Spleen (tissue), 7 donors: ENCODE data around the gene EBF4.

Source experiments
- POLR2A ChIP-seq, 3 donors: fragments of 450-650 bp; IDR thresholded peaks; one replicate each; pipeline ENCODE4 v1.5.1; 2017; ENCODE audit warnings: antibody characterized with exemption in 3 of 3, mild to moderate bottlenecking in 1 of 3
- POLR2AphosphoS5 ChIP-seq, 3 donors: sonication (generic); formaldehyde crosslinking; IDR thresholded peaks; one replicate each; pipeline ENCODE4 v1.5.1; 2017; ENCODE audit warnings: antibody characterized with exemption in 3 of 3
- TF ChIP-seq, protein P1 (sequence below), 11 experiments: fragments of 200-600 bp in 7 of 11; fragments of 450-650 bp in 4 of 11; sonication (generic) in 4 of 11; IDR thresholded peaks in 8 of 11; conservative IDR thresholded peaks in 3 of 11; 1 replicate in 7 of 11; 2 replicates in 4 of 11; pipeline versions ENCODE4 v1.4.0 to v1.8.0; 2016 to 2021; ENCODE audit warnings: antibody characterized with exemption in 11 of 11, inconsistent platforms in 4 of 11, mild to moderate bottlenecking in 1 of 11
- donor health status: DM: no; HTN: no; CAD: no; lungs with moderate emphysema.
- donor health status: DM: no; HTN: no; CAD: no.
- donor health status: DM: no; HTN: no; CAD: no.

DNA sequence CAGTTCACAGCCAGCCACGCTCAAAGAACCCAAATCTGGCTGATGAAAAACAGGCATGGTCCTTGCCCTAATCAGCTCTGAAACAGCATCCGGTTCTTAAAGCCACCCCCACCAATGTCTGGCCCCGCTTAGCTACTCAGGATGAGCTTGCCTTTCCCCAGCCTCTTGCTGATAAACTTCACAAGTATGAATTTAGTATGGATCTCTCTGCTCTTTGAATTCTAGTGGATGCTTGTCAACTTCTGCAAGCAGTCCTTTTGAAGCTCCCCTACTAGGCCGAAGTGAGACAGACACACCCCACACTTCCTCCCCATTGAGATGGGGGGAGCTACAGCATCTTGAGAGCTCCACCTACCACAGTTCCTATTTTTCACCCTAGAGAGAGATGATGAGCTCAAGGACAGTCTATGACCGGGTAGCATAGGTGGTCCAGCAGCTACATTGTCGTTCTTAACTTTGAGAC lies 36.7 kb downstream of the EBF4 start:
- TF ChIP-seq, protein P1, sequence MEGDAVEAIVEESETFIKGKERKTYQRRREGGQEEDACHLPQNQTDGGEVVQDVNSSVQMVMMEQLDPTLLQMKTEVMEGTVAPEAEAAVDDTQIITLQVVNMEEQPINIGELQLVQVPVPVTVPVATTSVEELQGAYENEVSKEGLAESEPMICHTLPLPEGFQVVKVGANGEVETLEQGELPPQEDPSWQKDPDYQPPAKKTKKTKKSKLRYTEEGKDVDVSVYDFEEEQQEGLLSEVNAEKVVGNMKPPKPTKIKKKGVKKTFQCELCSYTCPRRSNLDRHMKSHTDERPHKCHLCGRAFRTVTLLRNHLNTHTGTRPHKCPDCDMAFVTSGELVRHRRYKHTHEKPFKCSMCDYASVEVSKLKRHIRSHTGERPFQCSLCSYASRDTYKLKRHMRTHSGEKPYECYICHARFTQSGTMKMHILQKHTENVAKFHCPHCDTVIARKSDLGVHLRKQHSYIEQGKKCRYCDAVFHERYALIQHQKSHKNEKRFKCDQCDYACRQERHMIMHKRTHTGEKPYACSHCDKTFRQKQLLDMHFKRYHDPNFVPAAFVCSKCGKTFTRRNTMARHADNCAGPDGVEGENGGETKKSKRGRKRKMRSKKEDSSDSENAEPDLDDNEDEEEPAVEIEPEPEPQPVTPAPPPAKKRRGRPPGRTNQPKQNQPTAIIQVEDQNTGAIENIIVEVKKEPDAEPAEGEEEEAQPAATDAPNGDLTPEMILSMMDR (IDR thresholded peaks at IDR 0.05 in 8 of 11, conservative IDR thresholded peaks at IDR 0.05 in 3 of 11): no peak
- TF ChIP-seq POLR2A (IDR thresholded peaks at IDR 0.05): no peak
- TF ChIP-seq POLR2AphosphoS5 (IDR thresholded peaks at IDR 0.05): no peak
